GM21717 (cell line): ENCODE results near the gene MICALL1.

Experiments used
- ATAC-seq: cut with Tn5 transposase; IDR thresholded peaks from one replicate; pipeline ENCODE4 v1.9.1; 2021; ENCODE audit warnings: mild to moderate bottlenecking, moderate library complexity; ENCODE audit not compliant: unreplicated experiment

The MICALL1 gene

DNA sequence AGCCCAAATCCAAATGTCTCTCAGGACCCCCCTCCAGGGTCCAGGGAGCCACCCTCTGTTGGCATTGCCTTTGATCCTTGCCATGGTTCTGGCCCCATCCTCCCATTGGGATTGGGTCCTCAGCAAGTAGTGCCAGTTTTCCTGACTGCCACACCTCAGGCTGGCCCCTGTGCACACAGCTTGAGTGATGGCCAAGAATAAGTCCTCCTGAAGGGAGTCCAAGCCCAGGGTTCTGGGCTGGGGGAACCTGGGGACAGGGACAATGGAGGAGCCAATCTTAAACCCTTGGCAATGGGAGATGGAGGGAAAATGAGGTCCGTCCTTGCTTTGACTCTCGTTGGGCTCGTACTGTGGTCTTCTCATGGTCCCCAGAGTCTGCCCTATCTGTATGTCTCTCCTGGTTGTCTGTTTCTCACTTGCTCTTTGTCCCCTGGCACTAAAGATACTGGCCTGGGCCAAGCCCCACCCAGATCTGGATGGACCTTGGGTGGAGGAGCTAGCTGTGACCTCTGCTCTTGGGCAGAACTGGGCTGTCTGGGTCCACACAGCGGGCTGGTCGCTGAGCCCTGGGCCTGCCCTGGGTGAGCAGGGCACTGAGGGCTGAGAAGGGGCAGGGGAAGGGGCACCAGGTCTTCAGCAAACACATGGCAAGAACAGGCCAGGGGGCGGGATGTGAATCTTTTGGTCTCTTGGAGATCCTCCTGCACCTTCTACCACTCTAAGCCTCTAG is 75.3 kb downstream of the MICALL1 start:
- ATAC-seq: no peak

DNA sequence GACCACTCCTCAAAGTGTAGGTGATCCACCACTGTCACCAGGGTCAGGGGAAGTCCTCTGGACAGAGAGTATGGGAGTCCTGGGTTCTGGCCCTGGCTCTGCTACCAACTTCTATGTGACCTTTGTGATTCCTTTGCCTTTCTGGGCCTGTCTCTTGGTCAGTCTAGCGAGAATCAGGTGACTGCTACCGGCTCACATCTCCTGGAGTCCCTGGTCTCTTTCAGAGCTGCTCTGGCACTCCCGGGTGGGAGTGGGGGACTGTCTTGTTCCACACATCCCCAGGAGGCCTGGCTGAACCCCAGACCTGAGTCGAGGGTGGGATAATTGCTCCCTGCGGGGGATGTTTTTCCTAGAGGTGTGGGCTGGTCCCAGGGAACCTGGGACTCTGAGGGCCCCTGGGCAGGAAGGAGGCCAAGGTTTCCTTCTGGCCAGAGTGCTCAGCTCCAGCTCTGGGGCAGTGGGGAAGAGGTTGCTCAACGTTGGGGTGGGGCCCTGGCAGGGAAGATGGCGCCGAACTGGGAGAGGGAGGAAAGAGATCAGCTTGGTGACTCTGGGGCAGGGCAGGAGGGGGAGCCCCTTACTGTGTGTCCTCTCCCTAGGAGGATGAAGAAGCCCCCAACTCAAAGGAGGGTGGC is 76.2 kb downstream of the MICALL1 start:
- ATAC-seq: no peak

DNA sequence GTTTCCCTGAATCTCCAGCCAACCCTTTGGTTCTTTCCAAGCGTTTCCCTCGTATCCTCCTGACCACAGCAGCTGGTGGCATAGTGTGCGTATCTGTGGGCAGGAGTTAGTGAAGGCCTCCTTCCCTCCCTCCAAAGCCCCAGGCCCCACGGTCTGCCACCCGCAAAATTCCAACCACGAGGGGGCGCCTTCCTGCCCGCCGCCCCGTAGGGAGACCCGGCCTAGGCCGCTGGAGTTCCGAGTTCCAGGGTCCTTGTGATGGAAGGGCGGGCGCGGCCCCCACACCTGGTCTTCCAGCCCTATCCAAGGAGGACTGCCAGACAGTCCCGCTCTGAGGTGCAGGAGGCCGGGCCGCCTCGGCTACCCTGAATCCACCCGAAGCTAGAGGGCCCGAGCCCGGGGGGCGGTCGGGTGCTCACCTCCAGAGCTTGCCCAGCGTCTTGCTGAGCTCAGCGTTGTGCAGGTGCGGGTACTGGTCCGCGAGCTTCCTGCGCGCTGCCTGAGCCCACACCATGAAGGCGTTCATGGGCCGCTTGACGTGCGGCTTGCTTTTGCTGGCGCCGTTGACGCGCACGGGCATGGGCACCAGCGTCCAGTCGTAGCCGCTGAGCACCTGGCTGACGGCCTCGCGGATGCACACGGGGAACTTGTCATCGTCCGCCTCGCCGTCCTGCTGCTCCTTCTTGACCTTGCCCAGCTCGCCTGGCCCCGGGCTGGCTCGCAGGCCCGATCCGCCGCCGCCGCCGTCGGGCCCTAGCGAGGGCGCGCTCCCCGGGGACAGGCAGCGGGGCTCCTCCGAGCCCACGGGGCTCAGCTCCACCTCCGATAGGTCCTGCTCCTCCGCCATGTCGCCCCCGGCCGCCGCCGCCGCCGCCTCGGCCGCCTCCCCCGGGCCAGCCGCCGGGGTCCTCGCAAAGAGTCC is 77.1 kb downstream of the MICALL1 start:
- no peak for ATAC-seq

DNA sequence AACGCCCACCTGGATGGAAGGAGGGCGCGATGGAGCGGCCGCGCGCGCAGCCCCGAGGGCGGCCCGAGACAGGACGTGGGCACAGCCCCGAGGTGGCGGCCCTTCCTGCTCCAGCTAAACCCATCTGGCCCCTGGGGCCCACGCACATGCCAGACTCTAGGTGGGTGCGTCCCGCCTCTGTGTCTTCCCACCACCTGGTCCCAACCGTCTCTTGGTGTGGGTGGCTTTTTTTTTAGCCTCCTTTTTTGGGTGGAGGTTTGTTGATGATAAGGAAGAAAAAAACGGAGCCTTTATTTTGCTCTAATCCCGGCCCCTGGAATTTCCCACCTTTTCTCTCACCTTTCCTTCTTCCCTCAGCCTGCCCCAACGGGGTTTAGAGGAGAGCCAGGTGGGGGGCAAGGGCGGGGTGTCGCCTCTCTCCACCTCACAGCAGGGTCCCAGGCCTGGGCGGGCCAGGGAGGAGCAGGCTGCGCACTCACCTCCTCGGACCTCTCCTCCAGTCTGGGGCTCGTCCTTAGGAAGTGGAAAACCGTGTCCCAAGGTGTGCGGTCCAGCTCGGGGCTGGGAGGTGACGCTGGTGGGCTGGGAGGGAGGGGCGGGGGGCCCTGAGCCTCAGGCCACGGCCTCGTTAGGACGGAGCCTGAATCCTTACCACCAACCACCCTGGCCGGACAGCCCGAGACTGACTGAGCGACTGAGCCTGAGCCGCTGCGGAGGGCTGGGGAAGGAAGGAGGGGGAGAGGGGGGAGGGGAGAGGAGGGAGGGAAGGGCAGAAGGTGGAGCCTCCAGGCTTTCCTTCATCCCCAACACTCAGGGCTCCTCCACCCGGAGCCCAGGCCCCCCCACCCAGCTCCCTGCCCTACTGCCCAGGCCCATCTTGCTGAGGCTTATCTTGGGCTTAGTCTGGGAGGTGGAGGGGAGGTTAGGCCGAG is 78.0 kb downstream of the MICALL1 start, which contains the start of gene SOX10:
Gene SOX10 (minus strand): TSS at position 696 of the 932 bp plus-strand sequence. CDS start 771 bp downstream, outside the sequence.
- no peak for ATAC-seq

DNA sequence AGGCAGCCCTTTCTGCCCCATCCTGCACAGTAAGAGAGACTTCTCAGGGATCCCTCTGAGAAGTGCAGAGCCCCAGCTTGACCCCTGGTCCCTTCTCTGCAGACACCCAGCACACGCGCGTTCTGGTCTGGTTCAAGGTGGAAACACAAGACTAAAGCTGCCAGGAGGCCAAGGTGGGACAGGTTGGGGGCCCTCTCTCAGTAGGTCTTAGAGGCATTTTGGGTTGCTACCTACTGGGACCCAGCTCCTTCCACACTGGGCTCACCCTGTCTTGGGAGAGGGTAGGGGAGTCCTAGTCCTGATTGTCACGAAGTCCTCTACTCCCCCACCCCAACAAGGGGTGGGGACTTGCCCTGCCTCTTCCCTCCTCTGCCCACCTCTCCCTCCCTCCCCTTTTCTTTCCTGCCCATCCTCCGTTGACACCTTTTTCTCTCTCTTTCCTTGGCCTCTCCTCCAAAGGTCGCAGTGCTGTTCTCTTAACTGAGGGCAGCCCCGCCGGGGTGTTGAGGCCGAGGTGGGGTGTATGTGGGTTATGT is 79.0 kb downstream of the MICALL1 start:
- no peak for ATAC-seq

DNA sequence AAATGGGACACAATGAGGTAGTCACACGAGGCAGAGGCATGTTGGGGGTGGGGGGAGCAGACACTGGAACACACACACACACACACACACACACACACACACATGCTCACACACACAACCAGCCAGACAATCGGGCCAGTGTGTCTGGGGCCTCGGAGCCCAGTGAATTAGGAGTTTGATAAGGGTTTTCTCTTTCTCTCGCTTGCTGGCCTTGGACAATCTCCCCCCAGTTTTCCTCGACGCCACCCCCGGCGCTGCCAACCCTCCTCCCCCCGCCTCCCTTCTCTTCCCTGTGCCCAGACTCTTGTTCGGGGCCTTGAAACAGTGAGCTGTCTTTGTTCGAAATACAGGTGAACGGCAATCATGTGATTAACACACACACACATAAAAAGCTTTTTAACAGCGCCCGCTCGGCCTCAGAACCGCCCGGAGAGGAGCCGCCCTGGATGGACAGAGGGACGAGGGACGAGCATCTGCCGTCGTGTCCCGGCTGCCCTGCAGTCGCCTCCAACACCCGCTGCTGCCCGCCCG is 79.7 kb downstream of the MICALL1 start:
- ATAC-seq: no peak

DNA sequence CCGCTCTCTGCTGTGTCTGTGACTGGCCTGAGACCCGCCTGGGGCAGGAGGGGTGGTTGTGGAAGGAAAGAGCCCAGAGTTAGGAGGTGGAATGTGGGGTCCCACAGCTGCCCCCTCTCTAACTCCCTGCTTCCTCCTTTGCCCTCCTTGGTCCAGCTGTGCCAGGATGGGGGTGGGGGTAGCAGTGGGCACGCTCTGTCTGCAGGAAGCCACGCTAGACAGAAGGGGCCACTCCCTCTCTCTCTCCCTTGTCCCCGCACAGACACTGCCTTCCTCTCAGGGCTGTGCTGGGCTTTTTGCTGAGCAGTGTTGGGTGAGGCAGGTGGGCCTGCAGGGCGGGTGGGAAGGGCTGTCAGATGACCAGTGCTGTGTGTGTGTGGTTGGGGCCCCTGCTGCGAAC is 80.3 kb downstream of the MICALL1 start:
- no peak for ATAC-seq

DNA sequence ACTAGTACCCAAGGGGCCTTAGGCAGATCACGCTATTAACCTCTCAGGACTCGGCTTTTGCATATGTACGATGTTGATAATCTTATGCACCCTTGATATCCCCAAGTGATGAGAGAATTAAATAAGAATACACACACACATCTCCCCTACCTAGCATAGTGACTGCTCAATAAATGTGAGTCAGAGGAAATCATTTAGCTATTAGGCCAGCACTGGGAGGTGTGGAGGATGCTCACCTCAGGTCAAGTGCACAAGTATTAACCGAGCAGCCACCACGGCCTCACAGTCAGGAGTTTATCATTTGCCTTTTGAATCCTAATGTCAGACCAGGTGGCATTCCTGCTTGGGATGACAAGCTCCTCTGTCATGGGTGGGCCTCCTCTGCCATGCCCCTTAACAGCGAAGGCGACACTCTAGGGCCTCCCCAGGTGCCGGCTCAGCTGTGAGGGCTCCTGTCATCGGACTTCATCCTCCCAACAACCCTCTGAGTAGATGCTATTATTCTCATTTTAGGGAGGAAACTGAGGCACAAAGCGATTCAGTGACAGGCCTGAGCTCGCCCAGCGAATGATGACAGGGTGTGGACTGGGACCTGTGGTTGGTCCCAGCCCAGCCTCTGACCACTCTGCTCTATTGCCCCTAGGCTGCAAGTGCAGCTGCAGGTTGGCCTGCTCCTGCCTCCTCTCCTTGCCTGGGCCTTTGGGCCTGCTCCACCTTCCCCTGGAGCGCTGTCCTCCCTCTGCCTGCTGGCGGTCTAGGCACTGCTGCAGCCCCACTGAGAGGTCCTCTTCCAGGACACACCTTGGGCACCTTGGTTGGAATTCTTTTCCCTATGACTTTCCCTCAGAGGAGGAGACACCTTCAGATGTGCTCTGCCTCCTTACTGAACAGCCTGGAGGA is 83.3 kb downstream of the MICALL1 start:
- ATAC-seq: no peak

DNA sequence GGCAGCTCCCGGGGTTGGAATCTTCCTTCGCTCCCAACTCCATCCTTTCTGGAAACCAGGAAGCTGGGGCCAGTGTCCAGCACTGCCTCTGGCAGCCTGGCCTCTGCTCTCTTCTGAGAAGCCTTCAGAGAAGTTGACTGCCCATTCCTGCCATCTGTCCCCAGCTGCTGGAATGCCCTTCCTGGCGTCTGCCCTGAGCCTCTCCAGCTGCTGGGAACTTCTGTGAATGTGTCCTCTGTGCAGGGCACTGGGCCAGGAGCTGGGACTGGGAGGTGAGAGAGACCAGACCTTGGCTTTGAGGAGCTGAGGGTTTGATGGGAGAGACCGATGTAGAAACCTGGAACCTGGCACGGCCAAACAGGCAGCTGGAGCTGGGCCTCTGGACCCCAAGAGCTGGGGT is 84.2 kb downstream of the MICALL1 start:
- no peak for ATAC-seq

DNA sequence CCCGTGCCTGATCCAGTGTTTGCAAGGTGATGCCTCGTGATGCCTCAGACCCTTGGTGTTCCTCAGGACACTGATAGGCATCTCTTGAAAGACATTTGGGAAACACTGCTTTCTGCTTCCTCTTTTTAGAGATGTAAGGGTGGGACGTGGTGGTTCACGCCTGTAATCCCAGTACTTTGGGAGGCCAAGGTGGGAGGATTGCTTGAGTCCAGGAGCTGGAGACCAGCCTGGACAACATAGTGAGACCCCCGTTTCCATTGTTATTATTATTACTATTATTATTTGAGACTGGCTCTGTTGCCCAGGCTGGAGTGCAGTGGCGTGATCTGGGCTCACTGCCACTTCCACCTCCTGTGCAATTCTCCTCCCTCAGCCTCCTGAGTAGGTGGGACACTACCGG is 84.8 kb downstream of the MICALL1 start:
- ATAC-seq: no peak

DNA sequence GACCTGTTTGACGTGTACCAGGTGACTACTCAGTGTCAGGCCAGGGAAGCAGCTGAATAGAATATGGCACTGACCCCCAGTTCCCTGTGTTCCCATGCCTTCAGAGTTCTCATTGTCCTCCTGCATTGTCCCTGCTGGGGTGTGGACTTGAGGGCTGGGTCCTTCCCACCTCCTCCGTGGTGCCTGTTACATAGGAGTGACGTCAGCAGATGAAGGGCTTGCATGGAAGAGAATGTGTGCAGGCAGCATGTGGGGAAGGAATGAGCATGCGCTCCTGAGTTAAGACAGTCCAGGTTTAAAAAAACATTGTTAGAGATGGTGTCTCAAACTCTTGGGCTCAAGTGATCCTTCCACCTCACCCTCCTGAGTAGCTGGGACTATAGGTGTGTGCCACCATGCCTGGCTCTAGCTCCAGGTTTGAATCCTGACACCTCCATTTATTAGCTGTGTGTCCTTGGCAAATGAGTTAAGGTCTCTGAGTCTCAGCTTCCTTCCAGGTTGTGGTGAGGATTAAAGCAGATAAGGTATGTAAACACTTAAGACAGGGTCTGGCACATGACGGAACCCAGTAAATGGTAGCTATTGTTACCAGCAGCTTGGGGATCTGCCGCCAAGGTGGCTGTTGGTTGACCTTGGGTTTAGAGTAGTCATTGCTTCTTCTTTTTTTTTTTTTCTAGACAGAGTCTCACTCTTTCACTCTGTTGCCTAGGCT is 85.8 kb downstream of the MICALL1 start:
- ATAC-seq: no peak
